VCaP (cell line): Measurements from ENCODE around the gene SLC25A12.

Experiments used
- H3K27ac ChIP-seq: fragments of 450-650 bp; 2 replicates; pipeline ENCODE4 v1.5.1; 2017
- TF ChIP-seq, protein P1 (sequence below): fragments of 450-650 bp; conservative IDR thresholded peaks from 2 replicates; pipeline ENCODE4 v1.5.1; 2017; ENCODE audit warnings: mild to moderate bottlenecking, moderate library complexity

SLC25A12 gene

GRCh38 chr2:171798156-171798820 lies 95.8 kb downstream of the SLC25A12 start:
- no peak overlapping the region for H3K27ac ChIP-seq
- TF ChIP-seq, protein P1, sequence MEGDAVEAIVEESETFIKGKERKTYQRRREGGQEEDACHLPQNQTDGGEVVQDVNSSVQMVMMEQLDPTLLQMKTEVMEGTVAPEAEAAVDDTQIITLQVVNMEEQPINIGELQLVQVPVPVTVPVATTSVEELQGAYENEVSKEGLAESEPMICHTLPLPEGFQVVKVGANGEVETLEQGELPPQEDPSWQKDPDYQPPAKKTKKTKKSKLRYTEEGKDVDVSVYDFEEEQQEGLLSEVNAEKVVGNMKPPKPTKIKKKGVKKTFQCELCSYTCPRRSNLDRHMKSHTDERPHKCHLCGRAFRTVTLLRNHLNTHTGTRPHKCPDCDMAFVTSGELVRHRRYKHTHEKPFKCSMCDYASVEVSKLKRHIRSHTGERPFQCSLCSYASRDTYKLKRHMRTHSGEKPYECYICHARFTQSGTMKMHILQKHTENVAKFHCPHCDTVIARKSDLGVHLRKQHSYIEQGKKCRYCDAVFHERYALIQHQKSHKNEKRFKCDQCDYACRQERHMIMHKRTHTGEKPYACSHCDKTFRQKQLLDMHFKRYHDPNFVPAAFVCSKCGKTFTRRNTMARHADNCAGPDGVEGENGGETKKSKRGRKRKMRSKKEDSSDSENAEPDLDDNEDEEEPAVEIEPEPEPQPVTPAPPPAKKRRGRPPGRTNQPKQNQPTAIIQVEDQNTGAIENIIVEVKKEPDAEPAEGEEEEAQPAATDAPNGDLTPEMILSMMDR: no peak

DNA sequence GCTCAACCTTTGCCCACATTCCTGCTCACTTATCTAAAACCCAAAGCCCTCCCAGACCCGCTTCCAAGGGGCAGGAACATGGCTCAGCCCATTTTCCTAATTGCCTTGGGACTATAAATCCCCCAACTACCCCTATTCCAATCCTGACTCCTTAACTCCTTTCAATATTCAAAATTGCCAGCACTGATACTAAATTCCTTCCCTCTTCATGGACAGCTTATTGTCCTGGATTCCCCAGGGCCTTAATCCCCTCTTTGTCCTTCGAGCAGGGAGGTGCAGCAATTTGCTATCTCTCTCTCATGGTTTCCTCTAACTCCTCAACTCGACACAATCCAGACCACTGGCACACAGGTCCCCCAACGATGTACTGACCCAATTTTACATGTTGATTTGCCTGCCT lies 99.1 kb downstream of the SLC25A12 start:
- peak overlapping the region; percentile 24 for H3K27ac ChIP-seq

GRCh38 chr2:171793691-171794678 lies 100.1 kb downstream of the SLC25A12 start:
- H3K27ac ChIP-seq: no peak overlapping the region
- TF ChIP-seq, protein P1: no peak

More for the DNA sequence above, 99.1 kb downstream of the SLC25A12 start:
- TF ChIP-seq, protein P1: no peak

DNA sequence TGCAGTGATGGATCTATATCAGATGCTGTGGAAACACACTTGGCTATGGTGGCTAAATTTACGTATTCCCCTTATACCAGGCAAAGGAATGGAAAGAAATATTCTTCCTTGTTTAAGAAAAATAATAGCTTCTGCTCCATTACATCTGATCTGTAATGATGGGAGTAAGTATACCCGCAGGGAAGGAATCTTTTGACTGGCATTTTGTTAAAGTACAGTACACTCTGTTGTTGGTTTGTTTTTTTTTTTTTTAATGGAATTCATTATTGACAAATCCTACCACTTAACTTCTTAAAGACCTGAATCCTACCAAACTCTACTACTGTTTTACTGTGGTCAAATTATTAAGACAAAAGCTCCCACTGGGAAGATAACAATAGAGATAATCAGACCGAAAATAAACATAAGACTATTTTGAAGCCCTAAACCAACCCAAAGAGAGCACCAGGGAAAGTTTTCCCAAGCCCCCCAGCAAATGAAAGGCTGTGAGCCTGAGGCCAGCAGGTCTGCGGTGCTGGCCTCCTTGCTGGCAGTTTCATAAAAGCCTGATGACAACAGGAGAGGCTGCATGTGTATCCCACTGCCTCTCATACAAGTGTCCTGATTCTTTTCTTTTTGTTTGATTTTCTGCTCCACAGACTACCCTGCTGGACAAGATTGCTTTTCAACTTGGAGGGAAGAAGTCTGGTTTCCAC lies 101.0 kb downstream of the SLC25A12 start:
- no peak overlapping the region for H3K27ac ChIP-seq
- TF ChIP-seq, protein P1: no peak

GRCh38 chr2:171792157-171792556 lies 101.9 kb downstream of the SLC25A12 start:
- H3K27ac ChIP-seq: no peak overlapping the region

GRCh38 chr2:171791361-171791760 lies 102.7 kb downstream of the SLC25A12 start:
- H3K27ac ChIP-seq: no peak overlapping the region
- TF ChIP-seq, protein P1: no peak

More at GRCh38 chr2:171792157-171792556, 101.9 kb downstream of the SLC25A12 start:
- TF ChIP-seq, protein P1: no peak

- TF ChIP-seq, protein P1: no peak
- H3K27ac ChIP-seq: peak overlapping the region; percentile 56; the same call in 1 of the 2 replicates
These were observed 104.1 kb downstream of the SLC25A12 start for GRCh38 chr2:171789956-171790355.
